Right ventricle myocardium superior (tissue), 1 donor: ENCODE results near the gene MICAL3. TPM values are rescaled to one million over a fixed set of nuclear protein-coding genes. Genes with fewer than 3 reads are reported as not detected.

Source experiments
- microRNA-seq: library from miRNA; unstranded; fragments of <30 nt; microRNA quantifications from one replicate; pipeline ENCODE4 v1.2.0, GENCODE V29; 2020
- total RNA-seq: library from RNA; stranded (reverse); fragmentation: NEBNext Ultra II Directional; extraction: Animal tissue kit (Norgen Biotek cat#: 25700); gene quantifications from one replicate; pipeline ENCODE4 v1.2.1, GENCODE V29; 2021
- donor health status: DM: no; HTN: yes; CAD: no; lungs with severe emphysema.

MICAL3 gene
- total RNA-seq, 1 donor from 2014 or later = 78.9 TPM

Small RNA genes within 50 kb of the gene (microRNA-seq; reads per million reads assigned to microRNA genes)
- gene MIR3198-1 (not detected), gene MIR648 (not detected)

Other genes starting within 250 kb of the MICAL3 start
- 20.3 TPM for gene PEX26, start 53.4 kb upstream of the MICAL3 start, total RNA-seq
- 247 TPM for gene TUBA8, start 86.2 kb upstream of the MICAL3 start, total RNA-seq
- gene USP18, start 125.6 kb upstream of the MICAL3 start, total RNA-seq = 1.6 TPM